GM21723 (cell line): ENCODE results near the gene ZC2HC1B.
"Not testable (repeated sequence)": the region's sequence is repeated elsewhere in the genome, so short reads cannot be mapped to it uniquely, and the experiment has no call there.

Experiments
- ATAC-seq: cut with Tn5 transposase; IDR thresholded peaks from one replicate; pipeline ENCODE4 v1.9.1; 2021; ENCODE audit warnings: mild to moderate bottlenecking, moderate library complexity; ENCODE audit not compliant: unreplicated experiment

The ZC2HC1B gene

GRCh38 chr6:143867236-143867635 is 3.0 kb downstream of the ZC2HC1B start:
- no peak for ATAC-seq

- not testable (repeated sequence) for ATAC-seq
These were observed 4.5 kb downstream of the ZC2HC1B start for GRCh38 chr6:143868808-143869207.

GRCh38 chr6:143871202-143871730 is 7.0 kb downstream of the ZC2HC1B start:
- not testable (repeated sequence) for ATAC-seq

GRCh38 chr6:143872201-143872600 is 7.9 kb downstream of the ZC2HC1B start:
- peak; percentile 87 for ATAC-seq

- ATAC-seq = not testable (repeated sequence)
These were observed 9.3 kb downstream of the ZC2HC1B start for GRCh38 chr6:143873600-143873999.

- ATAC-seq = not testable (repeated sequence)
These were observed 10.2 kb downstream of the ZC2HC1B start for GRCh38 chr6:143874503-143874902.

- no peak for ATAC-seq
These were observed 13.5 kb downstream of the ZC2HC1B start for GRCh38 chr6:143877584-143878271.

- no peak for ATAC-seq
These were observed 14.0 kb downstream of the ZC2HC1B start for GRCh38 chr6:143878272-143878760.

GRCh38 chr6:143880412-143880811 is 16.1 kb downstream of the ZC2HC1B start:
- no peak for ATAC-seq

- no peak for ATAC-seq
These were observed 18.2 kb downstream of the ZC2HC1B start for GRCh38 chr6:143882401-143882930.

- no peak for ATAC-seq
These were observed 20.1 kb downstream of the ZC2HC1B start for GRCh38 chr6:143884216-143884900.

- no peak for ATAC-seq
These were observed 20.8 kb downstream of the ZC2HC1B start for GRCh38 chr6:143885116-143885515.

GRCh38 chr6:143894655-143895054 is 30.4 kb downstream of the ZC2HC1B start:
- no peak for ATAC-seq

GRCh38 chr6:143896126-143896860 is 32.0 kb downstream of the ZC2HC1B start:
- ATAC-seq = no peak

- no peak for ATAC-seq
These were observed 36.1 kb downstream of the ZC2HC1B start for GRCh38 chr6:143900358-143900757.

- ATAC-seq = peak; percentile 97
These were observed 37.8 kb downstream of the ZC2HC1B start for GRCh38 chr6:143901885-143902750.

- no peak for ATAC-seq
These were observed 38.6 kb downstream of the ZC2HC1B start for GRCh38 chr6:143902827-143903226.

- ATAC-seq = no peak
These were observed 46.8 kb downstream of the ZC2HC1B start for GRCh38 chr6:143911028-143911427.

- ATAC-seq = no peak
These were observed 48.4 kb downstream of the ZC2HC1B start for GRCh38 chr6:143912671-143913070.

GRCh38 chr6:143917026-143917425 is 52.8 kb downstream of the ZC2HC1B start:
- ATAC-seq = not testable (repeated sequence)
